Neural cell (in vitro differentiated cells): Measurements from ENCODE around the gene USP53. TPM values are rescaled to one million over a fixed set of nuclear protein-coding genes. Genes with fewer than 3 reads are reported as not detected.

Source experiments
- H2AFZ ChIP-seq: fragments of 200-600, 300-800 bp; sonication (generic), shearing (Covaris generic); 2 replicates; pipeline ENCODE4 v1.6.0; 2014; ENCODE audit warnings: low read depth, mild to moderate bottlenecking, antibody characterized with exemption, low read length, moderate library complexity
- H3F3A ChIP-seq: fragments of 200-600 bp; shearing (Covaris generic); 2 replicates; pipeline ENCODE4 v1.6.1; 2016; ENCODE audit warnings: mild to moderate bottlenecking, moderate library complexity, mixed read lengths, antibody characterized with exemption, low read length; ENCODE audit not compliant: insufficient read depth, poor library complexity, severe bottlenecking
- H3K27ac ChIP-seq: fragments of 200-600, 300-800 bp; sonication (generic), shearing (Covaris generic); 2 replicates; pipeline ENCODE4 v1.5.1; 2014; ENCODE audit warnings: mild to moderate bottlenecking, low read length, moderate library complexity
- H3K27me3 ChIP-seq: fragments of 300-800, 200-600 bp; sonication (generic), shearing (Covaris generic); 2 replicates; pipeline ENCODE4 v1.6.0; 2014; ENCODE audit warnings: mild to moderate bottlenecking, low read depth, low read length, moderate library complexity; ENCODE audit not compliant: insufficient read depth
- H3K36me3 ChIP-seq: fragments of 300-800, 200-600 bp; sonication (generic), shearing (Covaris generic); 2 replicates; pipeline ENCODE4 v1.5.1; 2014; ENCODE audit warnings: mild to moderate bottlenecking, antibody characterized with exemption, low read length, moderate library complexity; ENCODE audit not compliant: insufficient read depth
- H3K4me2 ChIP-seq: fragments of 300-800, 200-600 bp; sonication (generic), shearing (Covaris generic); 2 replicates; pipeline ENCODE4 v1.6.0; 2014; ENCODE audit warnings: mild to moderate bottlenecking, low read length
- H3K4me3 ChIP-seq: fragments of 300-800, 200-600 bp; sonication (generic), shearing (Covaris generic); 2 replicates; pipeline ENCODE4 v1.5.1; 2014; ENCODE audit warnings: mild to moderate bottlenecking, low read length, moderate library complexity
- H3K79me2 ChIP-seq: fragments of 200-600 bp; shearing (Covaris generic); replicated peaks from 2 replicates; pipeline ENCODE4 v1.6.0; 2014; ENCODE audit warnings: mild to moderate bottlenecking, low read length, moderate library complexity; ENCODE audit not compliant: insufficient read depth
- H3K9ac ChIP-seq: fragments of 300-800, 200-600 bp; sonication (generic), shearing (Covaris generic); 2 replicates; pipeline ENCODE4 v1.6.1; 2016; ENCODE audit warnings: mild to moderate bottlenecking, low read length, mixed read lengths
- H3K9me2 ChIP-seq: fragments of 200-600 bp; shearing (Covaris generic); 2 replicates; pipeline ENCODE4 v1.6.1; 2016; ENCODE audit warnings: mild to moderate bottlenecking, low read length, mixed read lengths; ENCODE audit not compliant: insufficient read depth
- H3K9me3 ChIP-seq: fragments of 200-600, 300-800 bp; sonication (generic), shearing (Covaris generic); 2 replicates; pipeline ENCODE4 v1.6.1; 2016; ENCODE audit warnings: mild to moderate bottlenecking, mixed run types, low read length, moderate library complexity, mixed read lengths
- H4K20me1 ChIP-seq: fragments of 200-600 bp; shearing (Covaris generic); 2 replicates; pipeline ENCODE4 v1.6.1; 2016; ENCODE audit warnings: mild to moderate bottlenecking, mixed run types; ENCODE audit not compliant: insufficient read depth
- CTCF ChIP-seq: fragments of 450-650 bp; IDR thresholded peaks from 2 replicates; pipeline ENCODE4 v1.5.1; 2014; ENCODE audit warnings: antibody characterized with exemption, mild to moderate bottlenecking, moderate library complexity; ENCODE audit not compliant: poor library complexity, severe bottlenecking
- EP300 ChIP-seq: fragments of 450-650 bp; conservative IDR thresholded peaks from 2 replicates; pipeline ENCODE4 v1.6.1; 2014; ENCODE audit warnings: antibody characterized with exemption, mild to moderate bottlenecking, moderate library complexity; ENCODE audit not compliant: poor library complexity, severe bottlenecking
- EZH2 ChIP-seq: fragments of 200-600, 300-800 bp; shearing (Covaris generic), sonication (generic); IDR thresholded peaks from 2 replicates; pipeline ENCODE4 v1.6.1; 2014; ENCODE audit warnings: antibody characterized with exemption, low read length, borderline replicate concordance, mild to moderate bottlenecking; ENCODE audit not compliant: insufficient read depth, poor library complexity, severe bottlenecking
- MXI1 ChIP-seq: fragments of 450-650 bp; conservative IDR thresholded peaks from 2 replicates; pipeline ENCODE4 v1.6.1; 2014; ENCODE audit warnings: antibody characterized with exemption, mild to moderate bottlenecking; ENCODE audit not compliant: poor library complexity, severe bottlenecking
- POLR2AphosphoS5 ChIP-seq: IDR thresholded peaks from 2 replicates; pipeline ENCODE4 v1.6.1; 2012
- RAD21 ChIP-seq: fragments of 450-650 bp; conservative IDR thresholded peaks from 2 replicates; pipeline ENCODE4 v1.6.1; 2014; ENCODE audit warnings: antibody characterized with exemption, mild to moderate bottlenecking, moderate library complexity
- REST ChIP-seq: IDR thresholded peaks from 2 replicates; pipeline ENCODE4 v1.6.1; 2012; ENCODE audit warnings: borderline replicate concordance
- SMC3 ChIP-seq: fragments of 450-650 bp; conservative IDR thresholded peaks from 2 replicates; pipeline ENCODE4 v1.6.1; 2014; ENCODE audit warnings: antibody characterized with exemption, mild to moderate bottlenecking, moderate library complexity; ENCODE audit not compliant: poor library complexity
- TAF1 ChIP-seq: IDR thresholded peaks from 2 replicates; pipeline ENCODE4 v1.6.1; 2012; ENCODE audit warnings: low read depth
- polyA plus RNA-seq: library from polyadenylated mRNA; depleted of rRNA; stranded (reverse); fragments of >200 nt; gene quantifications from 2 replicates; pipeline ENCODE4 v1.2.3, GENCODE V29; 2014

Gene USP53
- polyA plus RNA-seq, 1 donor from 2014 or later = 5.0 TPM

DNA sequence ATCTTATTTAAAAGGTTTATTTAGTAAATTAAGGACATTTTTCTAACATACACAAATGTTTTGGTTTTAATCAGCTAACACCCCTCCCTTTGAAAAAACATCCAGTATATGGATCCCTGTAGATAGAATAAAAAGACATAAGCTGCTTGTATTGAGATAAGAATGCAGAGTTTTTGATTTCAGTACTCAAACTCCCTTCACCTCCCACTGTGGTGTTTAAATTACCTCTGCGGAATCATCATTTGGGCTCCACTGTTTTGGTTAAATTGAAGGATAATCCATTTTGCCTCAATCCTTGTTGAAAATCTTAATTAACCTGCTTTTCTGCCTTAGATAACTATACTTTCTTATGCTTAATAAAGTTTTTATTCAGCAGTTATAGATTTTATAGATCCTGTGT is 27.6 kb downstream of the USP53 start:
- Histone ChIP-seq H3K27me3 (no peaks in the 10 kb centered on the region), H3K9me2 (no peaks in the 10 kb centered on the region), H3F3A (no peaks in the 10 kb centered on the region), H2AFZ (no peak overlapping the region), H3K4me3 (no peak overlapping the region), H3K79me2 (no peaks in the 10 kb centered on the region), H3K27ac (no peak overlapping the region), H4K20me1 (no peaks in the 10 kb centered on the region), H3K9ac (no peak overlapping the region), H3K36me3 (no peaks in the 10 kb centered on the region), H3K4me2 (no peak overlapping the region), H3K9me3 (no peaks in the 10 kb centered on the region)
- TF ChIP-seq MXI1 (no peak), REST (no peak), SMC3 (no peak), TAF1 (no peak), CTCF (no peak), POLR2AphosphoS5 (no peak)

DNA sequence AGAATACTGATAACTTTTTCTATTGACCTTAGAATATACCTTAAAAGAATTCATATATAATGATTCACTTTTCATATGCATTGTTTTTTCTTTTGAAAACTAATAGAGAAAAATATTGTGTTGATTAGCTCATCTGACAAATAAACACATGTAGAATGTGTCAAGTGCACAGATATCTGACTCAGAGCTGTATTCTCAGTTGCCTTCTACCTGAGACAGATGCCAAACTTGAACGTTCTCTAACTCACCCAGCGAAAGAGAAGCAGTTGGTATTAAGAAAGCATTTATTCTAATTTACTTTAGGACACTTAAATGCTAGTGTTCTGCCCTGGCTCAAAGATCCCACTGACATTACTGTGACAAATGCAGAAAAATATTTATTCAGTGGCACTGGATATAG is 28.1 kb downstream of the USP53 start:
- no peak overlapping the region for H3K4me2 ChIP-seq
- no peaks in the 10 kb centered on the region for H3K9me3 ChIP-seq
- no peaks in the 10 kb centered on the region for H3K9me2 ChIP-seq
- no peak overlapping the region for H3K9ac ChIP-seq
- no peaks in the 10 kb centered on the region for H3K36me3 ChIP-seq
- no peaks in the 10 kb centered on the region for H3K27me3 ChIP-seq
- no peak overlapping the region for H3K4me3 ChIP-seq
- TF ChIP-seq MXI1 = no peak
- no peak for TF ChIP-seq EP300
- no peak for TF ChIP-seq POLR2AphosphoS5
- no peak for TF ChIP-seq CTCF
- TF ChIP-seq SMC3 = no peak
- no peak for TF ChIP-seq RAD21
- TF ChIP-seq TAF1 = no peak
- TF ChIP-seq EZH2 = no peak
- TF ChIP-seq REST = no peak
- no peaks in the 10 kb centered on the region for H3K79me2 ChIP-seq
- no peak overlapping the region for H2AFZ ChIP-seq
- H3F3A ChIP-seq = no peaks in the 10 kb centered on the region
- H3K27ac ChIP-seq = no peak overlapping the region
- H4K20me1 ChIP-seq = no peaks in the 10 kb centered on the region
